ENCODE results near the gene HEPHL1. TPM values are rescaled to one million over a fixed set of nuclear protein-coding genes. Genes with fewer than 3 reads are reported as not detected.
"Not testable (repeated sequence)": the region's sequence is repeated elsewhere in the genome, so short reads cannot be mapped to it uniquely, and the experiment has no call there.

HEPHL1 gene
- total RNA-seq, 1 experiment from 2014 or later, result not detected

DNA sequence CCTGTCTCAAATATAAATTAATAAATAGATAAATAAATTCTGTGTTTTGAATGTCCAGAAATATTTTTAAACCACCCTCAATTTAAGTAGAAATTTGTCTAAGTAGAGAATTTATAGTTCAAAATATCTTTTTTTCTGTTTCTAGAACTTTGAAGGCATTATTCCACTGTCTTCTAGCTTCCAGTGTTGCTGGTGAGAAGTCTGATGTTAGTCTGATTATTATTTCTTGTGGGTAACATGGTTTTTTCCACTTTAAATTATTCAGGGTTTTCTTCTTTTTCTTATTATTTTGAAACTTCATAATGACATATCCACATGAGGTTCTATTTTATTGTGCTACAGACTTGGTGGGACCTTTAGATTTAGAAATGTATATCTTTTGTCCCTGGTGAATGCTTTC, 46.4 kb upstream of the HEPHL1 start:
- Histone ChIP-seq H3K9me2 (ENCODE audit: insufficient read depth) (no peaks in the 10 kb centered on the region), H3K4me3 (replicated peaks in 1 of 2; ENCODE audit: low read depth in 1 of 2, low read length in 2 of 2) (no peak overlapping the region), H3K27ac (ENCODE audit: low read depth, low read length) (no peak overlapping the region), H3K27me3 (ENCODE audit: insufficient read depth, low read length) (no peaks in the 10 kb centered on the region), H3K79me2 (ENCODE audit: insufficient read depth, low read length) (no peaks in the 10 kb centered on the region), H3K36me3 (ENCODE audit: control insufficient read depth in 1 of 2, insufficient read depth in 2 of 2, low read length in 2 of 2) (no peaks in the 10 kb centered on the region), H3K9me3 (ENCODE audit: control insufficient read depth in 1 of 2, insufficient read depth in 1 of 2, low read depth in 1 of 2, low read length in 2 of 2) (0 out of 4 replicates have a peak, but pooled peaks cover 0 to 5% of the 10 kb centered on the region in 2 experiments), H4K20me1 (ENCODE audit: insufficient read depth) (no peaks in the 10 kb centered on the region), H2AFZ (ENCODE audit: low read depth, low read length, poor library complexity, severe bottlenecking) (no peak overlapping the region), H3K9ac (ENCODE audit: low read length) (no peak overlapping the region), H3K4me1 (ENCODE audit: control insufficient read depth in 1 of 2, insufficient read depth in 2 of 2, low read length in 2 of 2) (no peaks in the 10 kb centered on the region), H3K4me2 (ENCODE audit: low read length) (no peak overlapping the region)
- ATAC-seq (no peak), DNase-seq (ENCODE audit: low read depth, low spot score) (no peak)
- RAD21 ChIA-PET (ENCODE audit: low non-redundant PET in 1 of 2, low total read pairs in 2 of 2, uncharacterized antibody in 2 of 2, unreplicated experiment in 2 of 2), result no interaction called here
- intact Hi-C loops (cut with micrococcal nuclease), result no loop called here
- no TSS peak for BruUV-seq (replicated peaks)
- TF ChIP-seq SIN3A (IDR thresholded peaks at IDR 0.05; ENCODE audit: low read depth) (no peak), EZH2 (IDR thresholded peaks at IDR 0.05) (no peak), FOSL1 (IDR thresholded peaks at IDR 0.05; ENCODE audit: low read depth) (no peak), EZH2phosphoT487 (IDR thresholded peaks at IDR 0.05; ENCODE audit: borderline replicate concordance) (no peak)
- TF ChIP-seq, protein P1, sequence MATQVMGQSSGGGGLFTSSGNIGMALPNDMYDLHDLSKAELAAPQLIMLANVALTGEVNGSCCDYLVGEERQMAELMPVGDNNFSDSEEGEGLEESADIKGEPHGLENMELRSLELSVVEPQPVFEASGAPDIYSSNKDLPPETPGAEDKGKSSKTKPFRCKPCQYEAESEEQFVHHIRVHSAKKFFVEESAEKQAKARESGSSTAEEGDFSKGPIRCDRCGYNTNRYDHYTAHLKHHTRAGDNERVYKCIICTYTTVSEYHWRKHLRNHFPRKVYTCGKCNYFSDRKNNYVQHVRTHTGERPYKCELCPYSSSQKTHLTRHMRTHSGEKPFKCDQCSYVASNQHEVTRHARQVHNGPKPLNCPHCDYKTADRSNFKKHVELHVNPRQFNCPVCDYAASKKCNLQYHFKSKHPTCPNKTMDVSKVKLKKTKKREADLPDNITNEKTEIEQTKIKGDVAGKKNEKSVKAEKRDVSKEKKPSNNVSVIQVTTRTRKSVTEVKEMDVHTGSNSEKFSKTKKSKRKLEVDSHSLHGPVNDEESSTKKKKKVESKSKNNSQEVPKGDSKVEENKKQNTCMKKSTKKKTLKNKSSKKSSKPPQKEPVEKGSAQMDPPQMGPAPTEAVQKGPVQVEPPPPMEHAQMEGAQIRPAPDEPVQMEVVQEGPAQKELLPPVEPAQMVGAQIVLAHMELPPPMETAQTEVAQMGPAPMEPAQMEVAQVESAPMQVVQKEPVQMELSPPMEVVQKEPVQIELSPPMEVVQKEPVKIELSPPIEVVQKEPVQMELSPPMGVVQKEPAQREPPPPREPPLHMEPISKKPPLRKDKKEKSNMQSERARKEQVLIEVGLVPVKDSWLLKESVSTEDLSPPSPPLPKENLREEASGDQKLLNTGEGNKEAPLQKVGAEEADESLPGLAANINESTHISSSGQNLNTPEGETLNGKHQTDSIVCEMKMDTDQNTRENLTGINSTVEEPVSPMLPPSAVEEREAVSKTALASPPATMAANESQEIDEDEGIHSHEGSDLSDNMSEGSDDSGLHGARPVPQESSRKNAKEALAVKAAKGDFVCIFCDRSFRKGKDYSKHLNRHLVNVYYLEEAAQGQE (IDR thresholded peaks at IDR 0.05; ENCODE audit: low read depth), result no peak
- CTCF ChIA-PET, result no interaction called here
- POLR2A ChIA-PET, result no interaction called here

DNA sequence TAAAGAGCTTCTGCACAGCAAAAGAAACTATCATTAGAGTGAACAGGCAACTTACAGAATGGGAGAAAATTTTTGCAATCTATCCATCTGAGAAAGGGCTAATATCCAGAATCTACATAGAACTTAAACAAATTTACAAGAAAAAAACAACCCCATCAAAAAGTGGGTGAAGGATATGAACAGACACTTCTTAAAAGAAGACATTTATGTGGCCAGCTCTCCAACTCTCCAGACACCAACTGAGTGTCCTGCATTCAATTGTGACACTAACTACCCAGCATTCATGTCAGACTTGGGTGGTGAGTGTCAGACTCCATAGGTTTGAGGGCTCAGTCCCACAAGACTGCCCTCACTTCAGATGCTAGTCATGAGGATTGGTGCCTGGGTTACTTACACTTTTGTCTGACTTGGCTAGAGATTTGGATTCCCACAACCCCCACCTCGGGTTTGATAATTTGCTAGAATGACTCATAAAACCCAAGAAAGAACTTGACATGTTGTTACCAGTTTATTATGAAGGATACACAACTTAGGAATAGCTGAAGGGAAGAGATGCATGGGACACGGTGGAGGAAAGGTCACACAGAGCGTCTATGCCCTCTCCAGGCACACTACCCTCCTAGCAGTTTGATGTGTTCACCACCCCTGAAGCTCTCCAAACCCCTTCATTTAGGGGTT, 44.4 kb upstream of the HEPHL1 start:
- H2AFZ ChIP-seq (ENCODE audit: low read depth, low read length, poor library complexity, severe bottlenecking); H3K27me3 ChIP-seq (ENCODE audit: insufficient read depth, low read length); POLR2A ChIA-PET; H4K20me1 ChIP-seq (ENCODE audit: insufficient read depth); DNase-seq (ENCODE audit: low read depth, low spot score); intact Hi-C loops (cut with micrococcal nuclease); H3K4me3 ChIP-seq (replicated peaks in 1 of 2; ENCODE audit: low read depth in 1 of 2, low read length in 2 of 2); H3K9me3 ChIP-seq (ENCODE audit: control insufficient read depth in 1 of 2, insufficient read depth in 1 of 2, low read depth in 1 of 2, low read length in 2 of 2); H3K79me2 ChIP-seq (ENCODE audit: insufficient read depth, low read length); H3K27ac ChIP-seq (ENCODE audit: low read depth, low read length); ATAC-seq; H3K4me1 ChIP-seq (ENCODE audit: control insufficient read depth in 1 of 2, insufficient read depth in 2 of 2, low read length in 2 of 2); RAD21 ChIA-PET (ENCODE audit: low non-redundant PET in 1 of 2, low total read pairs in 2 of 2, uncharacterized antibody in 2 of 2, unreplicated experiment in 2 of 2); CTCF ChIA-PET; H3K36me3 ChIP-seq (ENCODE audit: control insufficient read depth in 1 of 2, insufficient read depth in 2 of 2, low read length in 2 of 2); H3K9ac ChIP-seq (ENCODE audit: low read length); H3K9me2 ChIP-seq (ENCODE audit: insufficient read depth); BruUV-seq (replicated peaks); H3K4me2 ChIP-seq (ENCODE audit: low read length): not testable (repeated sequence)

All from HCT116 (cell line).